H9 (cell line): ENCODE data around the gene AP4S1. TPM values are rescaled to one million over a fixed set of nuclear protein-coding genes. Genes with fewer than 3 reads are reported as not detected.

ENCODE experiments used
- DNase-seq: peaks from one replicate; pipeline ENCODE4 v3.0.0-alpha.2; 2017
- H2AFZ ChIP-seq: one replicate; pipeline ENCODE4 v1.6.1; 2013; ENCODE audit warnings: mild to moderate bottlenecking, low read length, control low read depth, moderate library complexity
- H2AK5ac ChIP-seq: 2 replicates; pipeline ENCODE4 v1.6.1; 2013; ENCODE audit warnings: low read length, control low read depth, mixed read lengths; ENCODE audit not compliant: insufficient read length
- H2BK120ac ChIP-seq: one replicate; pipeline ENCODE4 v1.6.1; 2013; ENCODE audit warnings: low read depth, mild to moderate bottlenecking, low read length, control low read depth, inconsistent platforms; ENCODE audit not compliant: poor library complexity, severe bottlenecking
- H2BK12ac ChIP-seq: 2 replicates; pipeline ENCODE4 v1.6.1; 2013; ENCODE audit warnings: low read length, control low read depth, mixed read lengths, low read depth; ENCODE audit not compliant: insufficient read length
- H2BK15ac ChIP-seq: 2 replicates; pipeline ENCODE4 v1.6.1; 2013; ENCODE audit warnings: low read depth, low read length, control low read depth
- H2BK20ac ChIP-seq: one replicate; pipeline ENCODE4 v1.6.1; 2013; ENCODE audit warnings: low read depth, mild to moderate bottlenecking, low read length, control low read depth, inconsistent platforms; ENCODE audit not compliant: poor library complexity, severe bottlenecking
- H2BK5ac ChIP-seq: 2 replicates; pipeline ENCODE4 v1.6.1; 2013; ENCODE audit warnings: low read length, control low read depth, mixed read lengths; ENCODE audit not compliant: insufficient read length
- H3K14ac ChIP-seq: 2 replicates; pipeline ENCODE4 v1.6.1; 2013; ENCODE audit warnings: low read length, control low read depth; ENCODE audit not compliant: insufficient read depth
- H3K18ac ChIP-seq: 2 replicates; pipeline ENCODE4 v1.6.1; 2013; ENCODE audit warnings: low read depth, mild to moderate bottlenecking, mixed read lengths, low read length, control low read depth; ENCODE audit not compliant: insufficient read length
- H3K23ac ChIP-seq: 2 replicates; pipeline ENCODE4 v1.6.1; 2013; ENCODE audit warnings: low read length, control low read depth, mixed read lengths, low read depth; ENCODE audit not compliant: insufficient read length
- H3K23me2 ChIP-seq: 2 replicates; pipeline ENCODE4 v1.6.1; 2013; ENCODE audit warnings: low read depth, mild to moderate bottlenecking, mixed read lengths, low read length, control low read depth; ENCODE audit not compliant: insufficient read length, poor library complexity, severe bottlenecking
- H3K27ac ChIP-seq: 2 replicates; pipeline ENCODE4 v1.5.1; 2013; ENCODE audit warnings: low read length, control low read depth, mixed read lengths, low read depth; ENCODE audit not compliant: insufficient read length
- H3K27me3 ChIP-seq: 2 replicates; pipeline ENCODE4 v1.6.1; 2013; ENCODE audit warnings: low read length, control low read depth, inconsistent platforms; ENCODE audit not compliant: insufficient read depth
- H3K4ac ChIP-seq: 2 replicates; pipeline ENCODE4 v1.6.1; 2013; ENCODE audit warnings: low read depth, mild to moderate bottlenecking, control low read depth, inconsistent platforms, low read length, moderate library complexity
- H3K4me1 ChIP-seq: 2 replicates; pipeline ENCODE4 v1.6.1; 2013; ENCODE audit warnings: low read length, control low read depth, inconsistent platforms; ENCODE audit not compliant: insufficient read depth
- H3K4me2 ChIP-seq: 2 replicates; pipeline ENCODE4 v1.6.1; 2013; ENCODE audit warnings: low read length, control low read depth, mixed read lengths; ENCODE audit not compliant: insufficient read length, insufficient read depth
- H3K56ac ChIP-seq: 2 replicates; pipeline ENCODE4 v1.6.1; 2013; ENCODE audit warnings: low read depth, mild to moderate bottlenecking, mixed read lengths, low read length, control low read depth; ENCODE audit not compliant: insufficient read length
- H3K79me1 ChIP-seq: 2 replicates; pipeline ENCODE4 v1.6.1; 2013; ENCODE audit warnings: low read depth, mild to moderate bottlenecking, moderate library complexity, low read length, control low read depth, inconsistent platforms; ENCODE audit not compliant: insufficient read depth, poor library complexity, severe bottlenecking
- H3K79me2 ChIP-seq: 2 replicates; pipeline ENCODE4 v1.6.1; 2013; ENCODE audit warnings: low read length, control low read depth, inconsistent platforms; ENCODE audit not compliant: insufficient read depth
- H3K9ac ChIP-seq: 2 replicates; pipeline ENCODE4 v1.6.1; 2013; ENCODE audit warnings: low read length, control low read depth, mixed read lengths; ENCODE audit not compliant: insufficient read length; ENCODE audit errors: extremely low read depth
- H3K9me3 ChIP-seq: one replicate; pipeline ENCODE4 v1.6.1; 2013; ENCODE audit warnings: low read depth, low read length, inconsistent platforms; ENCODE audit not compliant: control insufficient read depth
- H3T11ph ChIP-seq: one replicate; pipeline ENCODE4 v1.6.1; 2013; ENCODE audit warnings: mild to moderate bottlenecking, low read length, control low read depth, inconsistent platforms
- H4K20me1 ChIP-seq: one replicate; pipeline ENCODE4 v1.6.1; 2013; ENCODE audit not compliant: control insufficient read depth, insufficient read length, insufficient read depth
- H4K5ac ChIP-seq: 2 replicates; pipeline ENCODE4 v1.6.1; 2013; ENCODE audit warnings: low read depth, mild to moderate bottlenecking, mixed read lengths, low read length, control low read depth; ENCODE audit not compliant: insufficient read length
- H4K8ac ChIP-seq: replicated peaks from 2 replicates; pipeline ENCODE4 v1.6.1; 2013; ENCODE audit warnings: low read length, control low read depth, mixed read lengths, low read depth; ENCODE audit not compliant: insufficient read length
- H4K91ac ChIP-seq: 2 replicates; pipeline ENCODE4 v1.6.1; 2013; ENCODE audit warnings: low read depth, mild to moderate bottlenecking, moderate library complexity, mixed read lengths, low read length, control low read depth; ENCODE audit not compliant: insufficient read length
- H3K27ac Mint-ChIP-seq, 3 experiments: 2 replicates in 2 of 3; 3 replicates in 1 of 3; pipeline ENCODE4 v1.8.0; 2020 to 2021; ENCODE audit warnings: mixed read lengths in 3 of 3, mild to moderate bottlenecking in 1 of 3, moderate library complexity in 1 of 3
- H3K27me3 Mint-ChIP-seq: 2 replicates; pipeline ENCODE4 v1.8.0; 2021; ENCODE audit warnings: low read depth, mild to moderate bottlenecking, moderate library complexity, mixed read lengths
- H3K36me3 Mint-ChIP-seq, 3 experiments: 2 replicates in 2 of 3; 3 replicates in 1 of 3; pipeline ENCODE4 v1.8.0; 2020 to 2021; ENCODE audit warnings: low read depth in 3 of 3, mixed read lengths in 3 of 3; ENCODE audit not compliant: insufficient read depth in 1 of 3
- H3K4me1 Mint-ChIP-seq, 2 experiments: 2 replicates each; pipeline ENCODE4 v1.8.0; 2020; ENCODE audit warnings: mixed read lengths in 2 of 2
- H3K4me3 Mint-ChIP-seq, 2 experiments: 2 replicates in 1 of 2; 3 replicates in 1 of 2; pipeline ENCODE4 v1.8.0; 2020 to 2021; ENCODE audit warnings: mild to moderate bottlenecking in 2 of 2, mixed read lengths in 2 of 2, moderate library complexity in 1 of 2
- H3K9me3 Mint-ChIP-seq, 2 experiments: 2 replicates in 1 of 2; 3 replicates in 1 of 2; pipeline ENCODE4 v1.8.0; 2020; ENCODE audit warnings: mild to moderate bottlenecking in 2 of 2, mixed read lengths in 2 of 2, moderate library complexity in 1 of 2
- WGBS: extraction: QIAGEN DNeasy Blood & Tissue Kit; methylation state at CpG from one replicate; pipeline ENCODE4 v1.1.7; 2013; ENCODE audit warnings: missing lambda C conversion rate, low lambda C conversion rate, mixed read lengths; ENCODE audit not compliant: insufficient read length; ENCODE audit errors: extremely low coverage; 5-methylcytosine and 5-hydroxymethylcytosine counted together
- total RNA-seq: library from RNA; stranded (reverse); gene quantifications from 2 replicates; pipeline ENCODE4 v1.2.1, GENCODE V29; 2021
- TF ChIP-seq, protein P1 (sequence below): fragments of 200-600 bp; sonication (generic); conservative IDR thresholded peaks from 3 replicates; pipeline ENCODE4 v1.8.0; 2021; ENCODE audit warnings: antibody characterized with exemption, mild to moderate bottlenecking

The AP4S1 gene
- total RNA-seq, 1 experiment from 2014 or later: 13.7 TPM

DNA sequence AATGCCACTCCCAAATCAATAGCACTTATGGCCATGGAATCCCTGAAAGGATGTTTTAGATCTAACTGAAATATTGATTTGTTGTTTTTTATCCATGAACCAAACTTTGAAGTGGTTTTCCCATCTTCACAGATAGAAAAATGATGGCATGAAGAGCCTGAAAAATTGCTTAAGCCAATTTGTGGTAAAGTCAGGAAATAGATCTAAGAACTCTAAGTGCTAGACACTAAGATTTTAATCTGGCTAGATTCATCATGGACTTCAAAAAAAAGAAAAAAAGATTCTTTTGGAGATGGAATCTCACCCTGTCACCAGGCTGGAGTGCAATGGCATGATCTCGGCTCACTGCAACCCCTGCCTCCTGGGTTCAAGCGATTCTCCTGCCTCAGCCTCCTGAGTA, 45.7 kb downstream of the AP4S1 start:
- Histone ChIP-seq H4K5ac (no peak overlapping the region), H4K91ac (no peak overlapping the region), H2BK15ac (no peak overlapping the region), H2AFZ (no peak overlapping the region), H3K79me1 (no peaks in the 10 kb centered on the region), H4K8ac (no peak overlapping the region), H2BK5ac (no peak overlapping the region), H3K4ac (no peak overlapping the region), H3K23me2 (no peaks in the 10 kb centered on the region), H3K4me1 (no peaks in the 10 kb centered on the region), H2BK20ac (no peak overlapping the region), H3K79me2 (no peaks in the 10 kb centered on the region), H2AK5ac (no peak overlapping the region), H3K27ac (no peak overlapping the region), H3K23ac (no peak overlapping the region), H3K14ac (no peak overlapping the region), H4K20me1 (no peaks in the 10 kb centered on the region), H3K9ac (no peak overlapping the region), H2BK12ac (no peak overlapping the region), H3K27me3 (no peaks in the 10 kb centered on the region), H3K56ac (no peak overlapping the region), H3K9me3 (no peaks in the 10 kb centered on the region), H2BK120ac (no peak overlapping the region), H3K4me2 (no peak overlapping the region), H3K18ac (no peak overlapping the region), H3T11ph (no peak overlapping the region)
- H3K4me1 Mint-ChIP-seq: no peaks in the 10 kb centered on the region
- peaks cover 6 to 18% (median 8%) of the 10 kb centered on the region in 3 experiments for H3K36me3 Mint-ChIP-seq
- no peak for DNase-seq
- no CpG with 5 or more reads among the region's 2 CpGs for whole genome bisulfite sequencing
- H3K27ac Mint-ChIP-seq: no peak overlapping the region
- H3K27me3 Mint-ChIP-seq: no peaks in the 10 kb centered on the region
- H3K9me3 Mint-ChIP-seq: peaks cover 0 to 3% of the 10 kb centered on the region in 2 experiments; a peak in 1 of 5 replicates
- H3K4me3 Mint-ChIP-seq: no peak overlapping the region
- TF ChIP-seq, protein P1, sequence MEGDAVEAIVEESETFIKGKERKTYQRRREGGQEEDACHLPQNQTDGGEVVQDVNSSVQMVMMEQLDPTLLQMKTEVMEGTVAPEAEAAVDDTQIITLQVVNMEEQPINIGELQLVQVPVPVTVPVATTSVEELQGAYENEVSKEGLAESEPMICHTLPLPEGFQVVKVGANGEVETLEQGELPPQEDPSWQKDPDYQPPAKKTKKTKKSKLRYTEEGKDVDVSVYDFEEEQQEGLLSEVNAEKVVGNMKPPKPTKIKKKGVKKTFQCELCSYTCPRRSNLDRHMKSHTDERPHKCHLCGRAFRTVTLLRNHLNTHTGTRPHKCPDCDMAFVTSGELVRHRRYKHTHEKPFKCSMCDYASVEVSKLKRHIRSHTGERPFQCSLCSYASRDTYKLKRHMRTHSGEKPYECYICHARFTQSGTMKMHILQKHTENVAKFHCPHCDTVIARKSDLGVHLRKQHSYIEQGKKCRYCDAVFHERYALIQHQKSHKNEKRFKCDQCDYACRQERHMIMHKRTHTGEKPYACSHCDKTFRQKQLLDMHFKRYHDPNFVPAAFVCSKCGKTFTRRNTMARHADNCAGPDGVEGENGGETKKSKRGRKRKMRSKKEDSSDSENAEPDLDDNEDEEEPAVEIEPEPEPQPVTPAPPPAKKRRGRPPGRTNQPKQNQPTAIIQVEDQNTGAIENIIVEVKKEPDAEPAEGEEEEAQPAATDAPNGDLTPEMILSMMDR: no peak
